HEK293T (cell line): ENCODE results near the gene SULT1B1.

Experiments used
- ELF4 ChIP-seq: fragments of 450-650 bp; IDR thresholded peaks from 2 replicates; pipeline ENCODE4 v1.6.1; 2017; ENCODE audit warnings: antibody characterized with exemption
- FOXA1 ChIP-seq: fragments of 450-650 bp; IDR thresholded peaks from 2 replicates; pipeline ENCODE4 v1.6.1; 2016; ENCODE audit warnings: mild to moderate bottlenecking
- NFRKB ChIP-seq: fragments of 450-650 bp; IDR thresholded peaks from 2 replicates; pipeline ENCODE4 v1.6.1; 2016; ENCODE audit warnings: mild to moderate bottlenecking, moderate library complexity

DNA sequence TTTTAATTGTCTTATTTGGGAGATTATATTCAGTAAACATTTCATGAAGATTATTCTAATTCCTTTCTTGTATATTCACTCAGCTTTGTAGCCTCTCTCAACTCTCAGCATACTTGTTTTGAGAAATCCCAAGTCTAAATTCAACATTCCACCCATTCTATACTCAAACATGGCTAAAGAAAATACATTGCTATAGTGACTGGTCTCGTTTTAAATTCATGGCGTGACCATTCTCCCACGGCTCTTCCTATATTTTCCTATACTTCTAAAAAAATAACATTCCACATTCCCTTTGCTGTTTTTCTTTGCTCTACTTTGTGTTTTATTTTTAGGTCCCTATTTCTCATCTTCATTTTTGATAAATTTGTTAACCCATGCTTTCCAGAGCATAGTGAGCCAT, 58.2 kb downstream of the SULT1B1 start:
- TF ChIP-seq FOXA1 = no peak
- TF ChIP-seq NFRKB = no peak
- no peak for TF ChIP-seq ELF4
